HCT116 (cell line): ENCODE results near the gene CLCN5. TPM values are rescaled to one million over a fixed set of nuclear protein-coding genes. Genes with fewer than 3 reads are reported as not detected.

Experiments used
- ATAC-seq: fragments of 200-7000 bp; cut with Tn5 transposase; 2 replicates; pipeline ENCODE4 v1.9.1; 2020; ENCODE audit warnings: mild to moderate bottlenecking, moderate library complexity
- BruUV-seq: library from RNA; stranded (reverse); fragments of 400-500 nt; replicated peaks from 2 replicates; lab custom pipeline; 2021; lab: Mats Ljungman, UMichigan
- CTCF ChIA-PET: fragments of 300-600 bp; sonication (Branson Sonifier 250); formaldehyde crosslinking; loops from one replicate; lab custom pipeline; 2021; ENCODE audit warnings: antibody characterized with exemption; lab: Charles Lee
- POLR2A ChIA-PET: fragments of 300-600, 350-600 bp; sonication (Branson Sonifier 250); formaldehyde crosslinking; loops from one replicate; lab custom pipeline; 2021; ENCODE audit warnings: antibody characterized with exemption; lab: Charles Lee
- RAD21 ChIA-PET, 2 experiments: fragments of 300-600 bp; sonication (Branson Sonifier 250); formaldehyde crosslinking; loops; one replicate each; lab custom pipeline; 2023; ENCODE audit warnings: low total read pairs in 2 of 2; ENCODE audit not compliant: uncharacterized antibody in 2 of 2, unreplicated experiment in 2 of 2, low non-redundant PET in 1 of 2; lab: Charles Lee
- DNase-seq: peaks from one replicate; pipeline ENCODE4 v3.0.0-alpha.2; 2010; ENCODE audit warnings: low read depth, low spot score
- H2AFZ ChIP-seq: fragments of 200-600 bp; shearing (Covaris generic), sonication (generic); 2 replicates; pipeline ENCODE4 v1.6.1; 2017; ENCODE audit warnings: low read depth, mixed run types, mixed read lengths, antibody characterized with exemption, low read length; ENCODE audit not compliant: poor library complexity, severe bottlenecking
- H3K27ac ChIP-seq: 2 replicates; pipeline ENCODE4 v1.5.1; 2012; ENCODE audit warnings: low read depth, low read length
- H3K27me3 ChIP-seq: fragments of 200-600 bp; sonication (generic); 2 replicates; pipeline ENCODE4 v1.6.1; 2016; ENCODE audit warnings: mixed run types, low read length, mixed read lengths; ENCODE audit not compliant: insufficient read depth
- H3K36me3 ChIP-seq, 2 experiments: fragments of 200-500 bp in 1 of 2; fragments of 200-600 bp in 1 of 2; sonication (Bioruptor generic) in 1 of 2; sonication (generic) in 1 of 2; 2 replicates each; pipeline versions ENCODE4 v1.5.1 to v1.6.1; 2014 to 2016; ENCODE audit warnings: low read length in 2 of 2, inconsistent platforms in 1 of 2, mixed read lengths in 1 of 2, mixed run types in 1 of 2; ENCODE audit not compliant: insufficient read depth in 2 of 2, control insufficient read depth in 1 of 2
- H3K4me1 ChIP-seq, 2 experiments: fragments of 200-600 bp in 1 of 2; sonication (generic) in 1 of 2; 2 replicates each; pipeline versions ENCODE4 v1.5.1 to v1.6.1; 2012 to 2017; ENCODE audit warnings: low read length in 2 of 2, inconsistent platforms in 1 of 2, mild to moderate bottlenecking in 1 of 2, mixed read lengths in 1 of 2, mixed run types in 1 of 2, moderate library complexity in 1 of 2; ENCODE audit not compliant: insufficient read depth in 2 of 2, control insufficient read depth in 1 of 2
- H3K4me2 ChIP-seq: fragments of 200-600 bp; sonication (generic); 2 replicates; pipeline ENCODE4 v1.6.1; 2017; ENCODE audit warnings: mixed run types, low read length, mixed read lengths
- H3K4me3 ChIP-seq, 2 experiments: fragments of 200-600 bp in 1 of 2; sonication (generic) in 1 of 2; replicated peaks in 1 of 2; 2 replicates each; pipeline ENCODE4 v1.5.1; 2011 to 2016; ENCODE audit warnings: low read length in 2 of 2, control low read depth in 1 of 2, low read depth in 1 of 2, mild to moderate bottlenecking in 1 of 2, mixed read lengths in 1 of 2, mixed run types in 1 of 2
- H3K79me2 ChIP-seq: fragments of 200-600 bp; sonication (generic); 2 replicates; pipeline ENCODE4 v1.6.1; 2017; ENCODE audit warnings: mild to moderate bottlenecking, mixed run types, low read length, moderate library complexity, mixed read lengths; ENCODE audit not compliant: insufficient read depth
- H3K9ac ChIP-seq: fragments of 200-600 bp; sonication (generic); 2 replicates; pipeline ENCODE4 v1.6.1; 2016; ENCODE audit warnings: low read length, mixed read lengths
- H3K9me2 ChIP-seq: fragments of 200-600 bp; sonication (generic), shearing (Covaris generic); 2 replicates; pipeline ENCODE4 v1.6.1; 2017; ENCODE audit warnings: mixed run types, mild to moderate bottlenecking, moderate library complexity; ENCODE audit not compliant: insufficient read depth
- H3K9me3 ChIP-seq, 2 experiments: fragments of 200-500 bp in 1 of 2; fragments of 200-600 bp in 1 of 2; sonication (Bioruptor generic) in 1 of 2; sonication (generic) in 1 of 2; 2 replicates each; pipeline ENCODE4 v1.6.1; 2014 to 2017; ENCODE audit warnings: low read length in 2 of 2, mixed read lengths in 2 of 2, inconsistent platforms in 1 of 2, low read depth in 1 of 2, mild to moderate bottlenecking in 1 of 2, mixed run types in 1 of 2, moderate library complexity in 1 of 2; ENCODE audit not compliant: control insufficient read depth in 1 of 2, insufficient read depth in 1 of 2
- H4K20me1 ChIP-seq: fragments of 200-600 bp; sonication (generic), shearing (Covaris generic); 2 replicates; pipeline ENCODE4 v1.6.1; 2017; ENCODE audit warnings: mixed run types, mild to moderate bottlenecking, moderate library complexity; ENCODE audit not compliant: insufficient read depth
- CTCF ChIP-seq, 3 experiments: fragments of 200-600 bp in 1 of 3; sonication (generic) in 1 of 3; IDR thresholded peaks in 2 of 3; conservative IDR thresholded peaks in 1 of 3; 2 replicates each; pipeline ENCODE4 v1.5.1; 2012 to 2017; ENCODE audit warnings: low read depth in 2 of 3, low read length in 2 of 3, antibody characterized with exemption in 1 of 3, borderline replicate concordance in 1 of 3, control low read depth in 1 of 3, mild to moderate bottlenecking in 1 of 3, mixed read lengths in 1 of 3, mixed run types in 1 of 3, moderate library complexity in 1 of 3; ENCODE audit not compliant: insufficient read depth in 1 of 3
- EZH2 ChIP-seq: fragments of 200-600 bp; sonication (generic); IDR thresholded peaks from 2 replicates; pipeline ENCODE4 v1.6.1; 2017; ENCODE audit warnings: antibody characterized with exemption, mixed run types
- EZH2phosphoT487 ChIP-seq: fragments of 200-600 bp; IDR thresholded peaks from 2 replicates; pipeline ENCODE4 v1.6.1; 2018; ENCODE audit warnings: antibody characterized with exemption, borderline replicate concordance
- RAD21 ChIP-seq: IDR thresholded peaks from 2 replicates; pipeline ENCODE4 v1.6.1; 2012; ENCODE audit warnings: low read depth, mild to moderate bottlenecking
- SRF ChIP-seq: IDR thresholded peaks from 2 replicates; pipeline ENCODE4 v1.6.1; 2012; ENCODE audit warnings: low read depth
- TCF7L2 ChIP-seq: IDR thresholded peaks from 2 replicates; pipeline ENCODE4 v1.7.0; 2011; ENCODE audit warnings: borderline replicate concordance, inconsistent platforms; ENCODE audit not compliant: insufficient read depth, insufficient read length; ENCODE audit errors: extremely low read depth
- ZFX ChIP-seq: fragments of 450-650 bp; IDR thresholded peaks from 2 replicates; pipeline ENCODE4 v1.6.1; 2017
- intact Hi-C: fragments of 100-400 bp; cut with micrococcal nuclease; formaldehyde crosslinking; loops from 2 replicates; pipeline ENCODE4 v1.10.0; 2022
- total RNA-seq: library from RNA; stranded (reverse); gene quantifications from one replicate; pipeline ENCODE4 v1.2.1, GENCODE V29; 2021; ENCODE audit not compliant: unreplicated experiment
- TF ChIP-seq, protein P1 (sequence below): IDR thresholded peaks from 2 replicates; pipeline ENCODE4 v1.6.1; 2012

Gene CLCN5
- total RNA-seq, 1 experiment from 2014 or later: 6.1 TPM

DNA sequence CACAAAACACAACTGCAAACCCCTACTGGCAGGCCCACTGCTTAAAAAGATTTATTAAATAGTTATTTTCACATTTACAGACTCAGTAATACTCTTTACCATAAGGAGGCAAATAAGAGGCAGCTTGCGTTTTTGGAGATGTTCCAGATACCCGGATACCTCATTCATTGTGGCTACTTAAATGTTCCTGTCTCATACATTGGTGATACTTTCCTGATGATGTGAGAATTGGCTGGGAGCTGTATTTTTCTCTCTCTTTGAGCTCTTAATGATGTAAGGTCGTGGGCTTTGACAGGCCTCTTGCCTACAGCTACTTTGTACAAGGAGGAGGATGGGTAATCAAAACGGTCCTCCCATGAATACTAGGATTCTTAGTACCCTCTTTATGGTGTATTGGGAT is 176.9 kb downstream of the CLCN5 start:
- ChIA-PET RAD21 (no interaction called here), CTCF (interaction anchor here (0.9 to 1.8 kb wide), 3 partner anchors 177 to 481 kb away, joined by 3 to 7 read pairs (median 4); partner anchors contain the start of gene CLCN5), POLR2A (no interaction called here)
- no peak for TF ChIP-seq ZFX
- TF ChIP-seq RAD21: no peak
- TF ChIP-seq TCF7L2: no peak
- TF ChIP-seq EZH2: no peak
- TF ChIP-seq, protein P1, sequence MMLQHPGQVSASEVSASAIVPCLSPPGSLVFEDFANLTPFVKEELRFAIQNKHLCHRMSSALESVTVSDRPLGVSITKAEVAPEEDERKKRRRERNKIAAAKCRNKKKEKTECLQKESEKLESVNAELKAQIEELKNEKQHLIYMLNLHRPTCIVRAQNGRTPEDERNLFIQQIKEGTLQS: no peak
- no peak for TF ChIP-seq EZH2phosphoT487
- Histone ChIP-seq H2AFZ (no peak overlapping the region), H3K79me2 (no peaks in the 10 kb centered on the region), H3K36me3 (no peaks in the 10 kb centered on the region), H3K27me3 (no peaks in the 10 kb centered on the region), H3K9me3 (no peaks in the 10 kb centered on the region), H3K4me3 (no peak overlapping the region), H3K9ac (no peak overlapping the region), H3K4me1 (no peaks in the 10 kb centered on the region), H3K27ac (no peak overlapping the region), H3K9me2 (no peaks in the 10 kb centered on the region), H4K20me1 (no peaks in the 10 kb centered on the region), H3K4me2 (no peak overlapping the region)
- ATAC-seq (no peak), DNase-seq (no peak)
- no TSS peak for BruUV-seq
- intact Hi-C loops: no loop called here

DNA sequence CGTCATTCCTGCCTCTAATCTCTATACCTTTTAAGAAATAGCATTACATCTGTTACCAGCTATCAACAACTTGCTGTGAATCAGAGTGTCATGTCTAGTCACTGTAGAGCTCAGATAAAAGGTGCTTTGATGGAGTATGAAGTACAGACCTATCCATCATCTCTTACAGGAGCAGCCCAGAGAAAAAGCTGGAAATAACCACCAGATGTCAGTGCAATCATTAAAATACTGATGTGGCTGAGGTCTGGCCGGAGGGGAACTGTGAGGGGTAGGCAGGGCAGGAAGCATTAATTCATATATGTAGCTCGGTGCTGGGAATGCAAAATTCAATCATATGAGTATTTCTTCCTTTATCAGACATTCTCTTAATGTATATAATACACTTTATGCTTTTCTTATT is 177.8 kb downstream of the CLCN5 start:
- no peak overlapping the region for H3K27ac ChIP-seq
- intact Hi-C loops: loop anchor here (1.0 kb wide), 2 partner anchors 348 to 480 kb away; no protein-coding TSS in a partner anchor
- TF ChIP-seq CTCF (IDR thresholded peaks at IDR 0.05 in 2 of 3, conservative IDR thresholded peaks at IDR 0.05 in 1 of 3; ENCODE audit: borderline replicate concordance in 1 of 3, insufficient read depth in 1 of 3, low read depth in 2 of 3, low read length in 2 of 3) (peak; percentile 20 to 53 (median 35); a peak in 3 of 6 replicates), SRF (no peak), RAD21 (peak; percentile 68)
- H3K9me2 ChIP-seq: no peaks in the 10 kb centered on the region
- no peak overlapping the region for H3K9ac ChIP-seq
- no peak overlapping the region for H3K4me3 ChIP-seq
- peak; percentile 69 for ATAC-seq
- no peak overlapping the region for H3K4me2 ChIP-seq
- no peaks in the 10 kb centered on the region for H4K20me1 ChIP-seq
- H3K79me2 ChIP-seq: no peaks in the 10 kb centered on the region
- BruUV-seq: no TSS peak
- ChIA-PET RAD21 (interaction anchor here (0.8 to 1.0 kb wide), 2 partner anchors 479 to 480 kb away, joined by 3 read pairs; no protein-coding TSS in a partner anchor), POLR2A (interaction anchor here (0.8 kb wide), 1 partner anchor 216 kb away, joined by 3 read pairs; no protein-coding TSS in a partner anchor), CTCF (interaction anchor here (1.2 to 2.1 kb wide), 7 partner anchors 102 to 581 kb away, joined by 3 to 19 read pairs (median 4); partner anchors contain the start of gene CLCN5)
- H3K36me3 ChIP-seq: no peaks in the 10 kb centered on the region
- no peaks in the 10 kb centered on the region for H3K27me3 ChIP-seq
- H3K4me1 ChIP-seq: no peaks in the 10 kb centered on the region
- no peaks in the 10 kb centered on the region for H3K9me3 ChIP-seq
- H2AFZ ChIP-seq: no peak overlapping the region
- DNase-seq: no peak
